HepG2 (cell line): ENCODE measurements around the gene PET100. TPM values are rescaled to one million over a fixed set of nuclear protein-coding genes. Genes with fewer than 3 reads are reported as not detected.

Source experiments
- ATM ChIP-seq: fragments of 450-650 bp; IDR thresholded peaks from 2 replicates; pipeline ENCODE4 v1.7.1; 2017; ENCODE audit warnings: mild to moderate bottlenecking, borderline replicate concordance
- DR1 ChIP-seq: sonication (generic); formaldehyde crosslinking; IDR thresholded peaks from 2 replicates; pipeline ENCODE4 v1.8.0; 2021; ENCODE audit warnings: mild to moderate bottlenecking, missing genetic modification reagents, inconsistent platforms
- FUBP1 ChIP-seq: sonication (generic); formaldehyde crosslinking; IDR thresholded peaks from 2 replicates; pipeline ENCODE4 v1.5.1; 2020; ENCODE audit warnings: missing genetic modification reagents, mild to moderate bottlenecking, borderline replicate concordance
- HMGXB3 ChIP-seq: sonication (generic); formaldehyde crosslinking; IDR thresholded peaks from 2 replicates; pipeline ENCODE4 v1.4.0; 2020; ENCODE audit warnings: missing genetic modification reagents, borderline replicate concordance
- SP4 ChIP-seq: sonication (generic); formaldehyde crosslinking; IDR thresholded peaks from 2 replicates; pipeline ENCODE4 v1.8.1; 2023; ENCODE audit warnings: mild to moderate bottlenecking, missing genetic modification reagents
- THAP7 ChIP-seq: sonication (generic); formaldehyde crosslinking; IDR thresholded peaks from 2 replicates; pipeline ENCODE4 v1.8.1; 2023; ENCODE audit warnings: mild to moderate bottlenecking, missing genetic modification reagents
- THRA ChIP-seq: sonication (generic); formaldehyde crosslinking; IDR thresholded peaks from 2 replicates; pipeline ENCODE4 v1.4.0; 2020; ENCODE audit warnings: missing genetic modification reagents, borderline replicate concordance
- ZFX ChIP-seq: sonication (generic); formaldehyde crosslinking; IDR thresholded peaks from 2 replicates; pipeline ENCODE4 v1.4.0; 2020; ENCODE audit warnings: mild to moderate bottlenecking, low read depth, missing genetic modification reagents, moderate library complexity
- ZNF253 ChIP-seq: sonication (generic); formaldehyde crosslinking; IDR thresholded peaks from 2 replicates; pipeline ENCODE4 v1.8.0; 2022; ENCODE audit warnings: mild to moderate bottlenecking, missing genetic modification reagents, borderline replicate concordance
- ZNF431 ChIP-seq: sonication (generic); formaldehyde crosslinking; IDR thresholded peaks from 2 replicates; pipeline ENCODE4 v1.9.0; 2022; ENCODE audit warnings: missing genetic modification reagents, low read depth, mild to moderate bottlenecking, borderline replicate concordance
- ZNF513 ChIP-seq: sonication (generic); formaldehyde crosslinking; conservative IDR thresholded peaks from 2 replicates; pipeline ENCODE4 v1.5.0; 2020; ENCODE audit warnings: missing genetic modification reagents
- ZNF691 ChIP-seq: sonication (generic); formaldehyde crosslinking; IDR thresholded peaks from 2 replicates; pipeline ENCODE4 v1.4.0; 2020; ENCODE audit warnings: missing genetic modification reagents, low read depth, mild to moderate bottlenecking, borderline replicate concordance
- ZSCAN21 ChIP-seq: sonication (generic); formaldehyde crosslinking; IDR thresholded peaks from 2 replicates; pipeline ENCODE4 v1.8.0; 2022; ENCODE audit warnings: mild to moderate bottlenecking, missing genetic modification reagents, moderate library complexity, borderline replicate concordance
- ZUFSP ChIP-seq: sonication (generic); formaldehyde crosslinking; IDR thresholded peaks from 2 replicates; pipeline ENCODE4 v1.9.0; 2021; ENCODE audit warnings: missing genetic modification reagents, mild to moderate bottlenecking, borderline replicate concordance
- polyA plus RNA-seq, 8 experiments: library from polyadenylated mRNA; depleted of rRNA in 3 of 8; stranded (reverse) in 7 of 8; unstranded in 1 of 8; fragments of >200 nt; fragmentation: Illumina TruSeq in 4 of 8; extraction: Trizol in 4 of 8; gene quantifications; 2 replicates each; pipeline versions ENCODE4 v1.2.1 to v1.2.3, GENCODE V29; 2011 to 2016; ENCODE audit warnings: low read depth in 4 of 8, missing spikeins in 1 of 8, mixed read lengths in 1 of 8; ENCODE audit not compliant: insufficient read depth in 1 of 8
- total RNA-seq, 5 experiments: library from RNA; depleted of rRNA; stranded (reverse); fragments of >200 nt; fragmentation: Illumina TruSeq; extraction: Trizol; gene quantifications; 2 replicates each; pipeline ENCODE4 v1.2.3, GENCODE V29; 2016; ENCODE audit warnings: low read depth in 1 of 5

The PET100 gene
- total and polyA plus RNA-seq, 2 of the 13 experiments (the other 11 are each of a cell fraction or from before 2014, with no cell fraction given): 22.3 to 66.5 TPM

GRCh38 chr19:7629347-7630054, at the start of gene PET100, which contains the start of gene XAB2 (continued):
- no peak for TF ChIP-seq THRA (CRISPR knock-in tag)
- no peak for TF ChIP-seq ZNF253 (CRISPR knock-in tag)
- TF ChIP-seq ZFX: peak; percentile 86
- TF ChIP-seq ZNF691 (CRISPR knock-in tag): no peak
- no peak for TF ChIP-seq ZNF431 (CRISPR knock-in tag)
- no peak for TF ChIP-seq THAP7 (CRISPR knock-in tag)
- TF ChIP-seq SP4 (CRISPR knock-in tag): peak; percentile 91
- no peak for TF ChIP-seq FUBP1
- TF ChIP-seq HMGXB3 (CRISPR knock-in tag): peak; percentile 100
- TF ChIP-seq ZUFSP (CRISPR knock-in tag): no peak
- TF ChIP-seq ZNF513 (CRISPR knock-in tag): no peak
- peak; percentile 48; the same call in 1 of the 2 replicates for TF ChIP-seq DR1
- TF ChIP-seq ATM: no peak
- no peak for TF ChIP-seq ZSCAN21 (CRISPR knock-in tag)
